Keratinocyte (primary cell): ENCODE data around the gene LINC01488. TPM values are rescaled to one million over a fixed set of nuclear protein-coding genes. Genes with fewer than 3 reads are reported as not detected.

Source experiments
- DNase-seq: peaks from one replicate; pipeline ENCODE4 v3.0.0-alpha.2; 2011; ENCODE audit warnings: low read depth, missing footprints, low spot score
- FAIRE-seq: peaks from 2 replicates; lab custom pipeline; 2011; peaks lifted over from hg19 to GRCh38; lab: Jason Lieb, UNC
- H2AFZ ChIP-seq: 2 replicates; pipeline ENCODE4 v1.6.0; 2012; ENCODE audit warnings: low read length, control low read depth, inconsistent platforms; ENCODE audit not compliant: control insufficient read depth
- H3K27ac ChIP-seq: 2 replicates; pipeline ENCODE4 v1.5.1; 2011; ENCODE audit warnings: low read length; ENCODE audit not compliant: control insufficient read depth, insufficient read depth
- H3K27me3 ChIP-seq: 3 replicates; pipeline ENCODE4 v1.6.0; 2011; ENCODE audit warnings: low read length; ENCODE audit not compliant: control insufficient read depth, insufficient read depth; ENCODE audit errors: extremely low read depth
- H3K36me3 ChIP-seq, 2 experiments: 2 replicates in 1 of 2; 3 replicates in 1 of 2; pipeline ENCODE4 v1.5.1; 2011; ENCODE audit warnings: low read length in 2 of 2, mild to moderate bottlenecking in 1 of 2; ENCODE audit not compliant: control insufficient read depth in 2 of 2, insufficient read depth in 2 of 2; ENCODE audit errors: extremely low read depth in 1 of 2
- H3K4me1 ChIP-seq: 3 replicates; pipeline ENCODE4 v1.5.1; 2011; ENCODE audit warnings: low read length; ENCODE audit not compliant: control insufficient read depth, insufficient read depth; ENCODE audit errors: extremely low read depth
- H3K4me2 ChIP-seq: 3 replicates; pipeline ENCODE4 v1.6.0; 2011; ENCODE audit warnings: low read depth, low read length; ENCODE audit not compliant: control insufficient read depth, insufficient read depth; ENCODE audit errors: extremely low read depth
- H3K4me3 ChIP-seq, 3 experiments: fragments of 200-600 bp in 1 of 3; sonication (generic) in 1 of 3; 2 replicates in 2 of 3; 3 replicates in 1 of 3; pipeline ENCODE4 v1.5.1; 2011 to 2016; ENCODE audit warnings: low read length in 3 of 3, mild to moderate bottlenecking in 3 of 3, control low read depth in 2 of 3, inconsistent platforms in 1 of 3, low read depth in 1 of 3, mixed read lengths in 1 of 3, mixed run types in 1 of 3, moderate library complexity in 1 of 3; ENCODE audit not compliant: control insufficient read depth in 2 of 3, insufficient read depth in 2 of 3; ENCODE audit errors: extremely low read depth in 1 of 3
- H3K79me2 ChIP-seq: 2 replicates; pipeline ENCODE4 v1.6.0; 2012; ENCODE audit warnings: low read length; ENCODE audit not compliant: control insufficient read depth, insufficient read depth
- H3K9ac ChIP-seq: 3 replicates; pipeline ENCODE4 v1.6.0; 2011; ENCODE audit warnings: low read length; ENCODE audit not compliant: control insufficient read depth, insufficient read depth; ENCODE audit errors: extremely low read depth
- H3K9me1 ChIP-seq: 3 replicates; pipeline ENCODE4 v1.6.0; 2011; ENCODE audit warnings: low read length; ENCODE audit not compliant: control insufficient read depth, insufficient read depth; ENCODE audit errors: extremely low read depth
- H3K9me3 ChIP-seq: 2 replicates; pipeline ENCODE4 v1.5.1; 2012; ENCODE audit warnings: low read depth, low read length; ENCODE audit not compliant: control insufficient read depth
- H4K20me1 ChIP-seq: 3 replicates; pipeline ENCODE4 v1.6.0; 2011; ENCODE audit warnings: low read length; ENCODE audit not compliant: control insufficient read depth, insufficient read depth; ENCODE audit errors: extremely low read depth
- CTCF ChIP-seq, 3 experiments: IDR thresholded peaks in 1 of 3; conservative IDR thresholded peaks in 1 of 3; optimal IDR thresholded peaks in 1 of 3; 2 replicates in 2 of 3; 3 replicates in 1 of 3; pipeline versions ENCODE3 to v1.5.1; 2011; ENCODE audit warnings: low read length in 3 of 3, mild to moderate bottlenecking in 3 of 3, moderate library complexity in 2 of 3, control low read depth in 1 of 3, inconsistent platforms in 1 of 3; ENCODE audit not compliant: insufficient read depth in 2 of 3; ENCODE audit errors: extremely low read depth in 1 of 3
- EZH2 ChIP-seq: IDR thresholded peaks from one replicate; pipeline ENCODE4 v1.6.1; 2012; ENCODE audit warnings: inconsistent platforms, mild to moderate bottlenecking, low read length, moderate library complexity
- dilution Hi-C: fragments of 300-500 bp; cut with MboI; formaldehyde crosslinking; loops from one replicate; pipeline ENCODE4 v1.7.0; 2020; ENCODE audit warnings: low sequenced_read_pairs; ENCODE audit not compliant: extremely low pct_ligation_motif_present
- polyA plus RNA-seq, 5 experiments: library from polyadenylated mRNA; depleted of rRNA in 3 of 5; stranded (reverse) in 3 of 5; stranded (forward) in 1 of 5; unstranded in 1 of 5; fragments of >200 nt; gene quantifications; 1 replicate in 1 of 5; 2 replicates in 3 of 5; 3 replicates in 1 of 5; pipeline versions ENCODE4 v1.2.1 to v1.2.3, GENCODE V29; 2011 to 2012; ENCODE audit warnings: missing spikeins in 2 of 5, low read depth in 1 of 5, low replicate concordance in 1 of 5

Gene LINC01488
- polyA plus RNA-seq, 1 donor (not counting 4 experiments of a cell fraction or from before 2014, with no cell fraction given) = not detected

GRCh38 chr11:69473276-69473845 is 8.1 kb upstream of the LINC01488 start:
- Histone ChIP-seq H3K4me1 (no peaks in the 10 kb centered on the region), H3K27ac (no peak overlapping the region), H3K4me2 (no peak overlapping the region), H4K20me1 (no peaks in the 10 kb centered on the region), H3K27me3 (peaks cover 2% of the 10 kb centered on the region), H3K4me3 (no peak overlapping the region), H3K9me3 (peaks cover 4% of the 10 kb centered on the region), H3K36me3 (no peaks in the 10 kb centered on the region), H3K9me1 (no peaks in the 10 kb centered on the region), H2AFZ (no peak overlapping the region), H3K79me2 (no peaks in the 10 kb centered on the region), H3K9ac (no peak overlapping the region)
- dilution Hi-C loops = no loop called here
- DNase-seq (no peak), FAIRE-seq (no peak)
- TF ChIP-seq EZH2 = no peak
- no peak for TF ChIP-seq CTCF (optimal IDR thresholded peaks at IDR 0.05 in 1 of 3, IDR thresholded peaks at IDR 0.05 in 1 of 3, conservative IDR thresholded peaks at IDR 0.05 in 1 of 3; ENCODE audit: extremely low read depth in 1 of 3, insufficient read depth in 2 of 3, low read length in 3 of 3)

- Histone ChIP-seq H4K20me1 (no peaks in the 10 kb centered on the region), H3K27ac (no peak overlapping the region), H3K4me1 (no peaks in the 10 kb centered on the region), H3K36me3 (no peaks in the 10 kb centered on the region), H3K9me1 (no peaks in the 10 kb centered on the region), H3K79me2 (no peaks in the 10 kb centered on the region), H3K27me3 (peaks cover 3% of the 10 kb centered on the region), H3K4me3 (no peak overlapping the region), H3K9ac (no peak overlapping the region), H3K9me3 (peaks cover 4% of the 10 kb centered on the region), H2AFZ (no peak overlapping the region), H3K4me2 (no peak overlapping the region)
- TF ChIP-seq EZH2 = no peak
- no peak for TF ChIP-seq CTCF (optimal IDR thresholded peaks at IDR 0.05 in 1 of 3, IDR thresholded peaks at IDR 0.05 in 1 of 3, conservative IDR thresholded peaks at IDR 0.05 in 1 of 3; ENCODE audit: extremely low read depth in 1 of 3, insufficient read depth in 2 of 3, low read length in 3 of 3)
- FAIRE-seq = no peak
- DNase-seq = no peak
- dilution Hi-C loops = no loop called here
Observed at GRCh38 chr11:69474736-69475135, 6.7 kb upstream of the LINC01488 start.
